Epithelial cell of proximal tubule (primary cell): ENCODE data around the gene MYO9A. TPM values are rescaled to one million over a fixed set of nuclear protein-coding genes. Genes with fewer than 3 reads are reported as not detected.

ENCODE experiments used
- DNase-seq: peaks from one replicate; pipeline ENCODE4 v3.0.0-alpha.2; 2011; ENCODE audit warnings: low read depth
- H3K4me3 ChIP-seq: 2 replicates; pipeline ENCODE4 v1.5.1; 2011; ENCODE audit warnings: low read depth, mild to moderate bottlenecking, low read length
- CTCF ChIP-seq: conservative IDR thresholded peaks from 2 replicates; pipeline ENCODE4 v1.5.1; 2012; ENCODE audit warnings: low read depth, mild to moderate bottlenecking, low read length
- total RNA-seq: library from RNA; depleted of rRNA; stranded (reverse); fragments of >200 nt; gene quantifications from 2 replicates; pipeline ENCODE4 v1.2.3, GENCODE V29; 2015

Gene MYO9A
- total RNA-seq, 1 donor from 2014 or later = 18.1 TPM

DNA sequence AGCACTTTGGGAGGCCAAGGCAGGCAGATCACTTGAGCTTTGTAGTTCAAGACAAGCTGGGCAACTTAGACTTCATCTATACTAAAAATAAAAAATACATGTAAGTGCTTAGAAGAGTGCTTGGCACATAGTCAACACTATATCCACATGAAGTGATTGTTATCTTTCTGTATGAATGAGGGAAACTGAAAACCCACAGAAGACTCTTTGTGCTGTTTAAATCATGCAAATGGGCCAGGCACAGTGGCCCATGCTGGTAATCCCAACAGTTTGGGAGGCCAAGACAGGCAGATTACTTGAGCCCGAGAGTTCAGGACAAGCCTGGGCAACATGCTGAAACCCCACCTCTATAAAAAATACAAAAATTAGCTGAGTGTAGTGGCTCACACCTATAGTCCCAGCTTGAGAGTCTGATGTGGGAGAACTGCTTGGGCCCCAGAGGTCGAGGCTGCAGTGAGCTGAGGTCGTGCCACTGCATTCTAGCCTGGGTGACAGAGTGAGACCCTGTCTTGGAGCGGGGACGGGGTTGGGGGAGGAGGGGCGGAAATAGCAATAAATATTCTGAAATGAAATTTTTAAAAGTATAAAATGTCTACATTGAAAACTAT, 177.9 kb downstream of the MYO9A start:
- no peak for DNase-seq

GRCh38 chr15:71937650-71938311, 180.2 kb downstream of the MYO9A start:
- no peak for DNase-seq
- no peak overlapping the region for H3K4me3 ChIP-seq
- no peak for TF ChIP-seq CTCF

More for the DNA sequence above, 177.9 kb downstream of the MYO9A start:
- no peak overlapping the region for H3K4me3 ChIP-seq
- TF ChIP-seq CTCF = no peak

GRCh38 chr15:71934446-71934845, 183.5 kb downstream of the MYO9A start:
- TF ChIP-seq CTCF = no peak
- DNase-seq = no peak
- H3K4me3 ChIP-seq = no peak overlapping the region

DNA sequence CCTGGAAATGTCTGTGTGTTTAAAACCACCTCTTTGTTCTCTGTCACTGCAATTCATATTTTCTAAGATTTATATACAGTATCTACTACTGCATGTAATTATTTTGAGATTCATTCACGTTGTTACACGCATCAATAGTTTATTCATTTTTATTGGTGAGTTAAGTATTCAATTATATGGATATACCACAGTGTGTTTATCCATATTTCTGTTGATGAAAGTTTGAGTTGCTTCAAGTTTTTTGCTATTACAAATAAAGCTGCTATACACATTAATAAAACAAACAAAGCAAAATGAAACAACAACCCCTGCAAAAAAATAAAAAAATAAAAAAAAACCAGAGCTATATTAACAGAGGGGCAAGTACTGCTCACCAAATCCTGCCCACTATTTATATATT, 185.3 kb downstream of the MYO9A start:
- no peak overlapping the region for H3K4me3 ChIP-seq
- no peak for DNase-seq
- no peak for TF ChIP-seq CTCF

DNA sequence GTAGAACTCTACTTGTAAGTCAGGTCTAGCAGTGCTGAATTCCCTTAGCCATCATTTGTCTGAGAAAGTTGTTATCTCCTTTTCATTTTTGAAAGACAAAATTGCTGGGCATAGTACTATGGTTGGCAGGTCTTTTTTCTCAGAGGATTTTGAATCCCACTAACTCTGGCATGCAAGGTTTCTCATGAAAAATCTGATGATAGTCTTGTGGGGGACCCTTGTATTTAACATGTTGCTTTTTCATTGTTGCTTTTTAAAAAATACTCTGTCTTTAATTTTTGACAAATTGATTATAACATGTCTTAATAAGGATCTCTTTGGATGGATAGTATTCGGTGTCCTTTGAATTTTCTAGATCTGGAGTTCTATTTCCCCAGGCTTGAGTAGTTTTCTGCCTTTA, 186.7 kb downstream of the MYO9A start:
- no peak for TF ChIP-seq CTCF
- no peak for DNase-seq
- no peak overlapping the region for H3K4me3 ChIP-seq

DNA sequence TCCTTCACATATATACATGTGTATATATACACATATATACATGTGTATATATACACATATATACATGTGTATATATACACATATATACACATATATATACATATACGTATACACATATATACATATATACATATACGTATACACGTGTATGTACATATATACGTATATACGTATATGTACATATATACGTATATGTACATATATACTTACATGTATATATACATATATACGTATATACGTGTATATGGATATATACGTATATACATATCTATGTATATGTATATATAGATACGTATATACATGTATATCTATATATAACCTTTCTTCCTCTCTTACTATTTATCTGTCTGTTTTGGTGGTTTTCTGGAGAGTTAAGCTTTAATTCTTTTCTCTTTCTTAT, 192.8 kb downstream of the MYO9A start:
- TF ChIP-seq CTCF = no peak
- no peak for DNase-seq
- no peak overlapping the region for H3K4me3 ChIP-seq

- TF ChIP-seq CTCF = no peak
- no peak for DNase-seq
These were observed 196.8 kb downstream of the MYO9A start for GRCh38 chr15:71921191-71921590.

More at GRCh38 chr15:71921191-71921590, 196.8 kb downstream of the MYO9A start:
- no peak overlapping the region for H3K4me3 ChIP-seq
